Gastroesophageal sphincter (tissue), 3 donors: ENCODE data around the gene SMKR1.

Experiments
- EP300 ChIP-seq: sonication (generic); formaldehyde crosslinking; IDR thresholded peaks from one replicate; pipeline ENCODE4 v1.6.1; 2017; ENCODE audit warnings: antibody characterized with exemption, mild to moderate bottlenecking
- POLR2A ChIP-seq, 2 donors: fragments of 450-650 bp; IDR thresholded peaks; one replicate each; pipeline ENCODE4 v1.6.1; 2017; ENCODE audit warnings: antibody characterized with exemption in 2 of 2, mild to moderate bottlenecking in 2 of 2, moderate library complexity in 1 of 2
- POLR2AphosphoS5 ChIP-seq: sonication (generic); formaldehyde crosslinking; IDR thresholded peaks from one replicate; pipeline ENCODE4 v1.6.1; 2017; ENCODE audit warnings: antibody characterized with exemption
- TF ChIP-seq, protein P1 (sequence below), 4 experiments: fragments of 200-600 bp in 2 of 4; fragments of 450-650 bp in 2 of 4; sonication (generic) in 1 of 4; IDR thresholded peaks; one replicate each; pipeline ENCODE4 v1.5.1; 2017 to 2019; ENCODE audit warnings: antibody characterized with exemption in 4 of 4, mild to moderate bottlenecking in 2 of 4, moderate library complexity in 2 of 4

GRCh38 chr7:129457101-129457500 lies 45.2 kb upstream of the SMKR1 start:
- TF ChIP-seq POLR2A (IDR thresholded peaks at IDR 0.05) = no peak
- TF ChIP-seq, protein P1, sequence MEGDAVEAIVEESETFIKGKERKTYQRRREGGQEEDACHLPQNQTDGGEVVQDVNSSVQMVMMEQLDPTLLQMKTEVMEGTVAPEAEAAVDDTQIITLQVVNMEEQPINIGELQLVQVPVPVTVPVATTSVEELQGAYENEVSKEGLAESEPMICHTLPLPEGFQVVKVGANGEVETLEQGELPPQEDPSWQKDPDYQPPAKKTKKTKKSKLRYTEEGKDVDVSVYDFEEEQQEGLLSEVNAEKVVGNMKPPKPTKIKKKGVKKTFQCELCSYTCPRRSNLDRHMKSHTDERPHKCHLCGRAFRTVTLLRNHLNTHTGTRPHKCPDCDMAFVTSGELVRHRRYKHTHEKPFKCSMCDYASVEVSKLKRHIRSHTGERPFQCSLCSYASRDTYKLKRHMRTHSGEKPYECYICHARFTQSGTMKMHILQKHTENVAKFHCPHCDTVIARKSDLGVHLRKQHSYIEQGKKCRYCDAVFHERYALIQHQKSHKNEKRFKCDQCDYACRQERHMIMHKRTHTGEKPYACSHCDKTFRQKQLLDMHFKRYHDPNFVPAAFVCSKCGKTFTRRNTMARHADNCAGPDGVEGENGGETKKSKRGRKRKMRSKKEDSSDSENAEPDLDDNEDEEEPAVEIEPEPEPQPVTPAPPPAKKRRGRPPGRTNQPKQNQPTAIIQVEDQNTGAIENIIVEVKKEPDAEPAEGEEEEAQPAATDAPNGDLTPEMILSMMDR (IDR thresholded peaks at IDR 0.05) = no peak
- TF ChIP-seq POLR2AphosphoS5 = no peak
- no peak for TF ChIP-seq EP300
